ENCODE results near the gene HLCS.

Gene HLCS

GRCh38 chr21:36745459-36745858 lies 221.0 kb downstream of the HLCS start:
- DNase-seq (ENCODE audit: low read depth): no peak

GRCh38 chr21:36744560-36745231 lies 221.8 kb downstream of the HLCS start:
- no peak for DNase-seq (ENCODE audit: low read depth)

- no peak for DNase-seq (ENCODE audit: low read depth)
Observed at GRCh38 chr21:36744190-36744559, 222.3 kb downstream of the HLCS start.

GRCh38 chr21:36743446-36743845 lies 223.0 kb downstream of the HLCS start:
- no peak for DNase-seq (ENCODE audit: low read depth)

GRCh38 chr21:36743008-36743407 lies 223.5 kb downstream of the HLCS start:
- no peak for DNase-seq (ENCODE audit: low read depth)

GRCh38 chr21:36741506-36741905 lies 225.0 kb downstream of the HLCS start:
- DNase-seq (ENCODE audit: low read depth): no peak

- DNase-seq (ENCODE audit: low read depth): no peak
Observed at GRCh38 chr21:36738489-36739126, 227.9 kb downstream of the HLCS start.

GRCh38 chr21:36735724-36736320 lies 230.6 kb downstream of the HLCS start:
- DNase-seq (ENCODE audit: low read depth): no peak

GRCh38 chr21:36735201-36735515 lies 231.3 kb downstream of the HLCS start:
- DNase-seq (ENCODE audit: low read depth): no peak

- no peak for DNase-seq (ENCODE audit: low read depth)
Observed at GRCh38 chr21:36734367-36735200, 231.9 kb downstream of the HLCS start.

- DNase-seq (ENCODE audit: low read depth): no peak
Observed at GRCh38 chr21:36733857-36734256, 232.6 kb downstream of the HLCS start.

- DNase-seq (ENCODE audit: low read depth): no peak
Observed at GRCh38 chr21:36732761-36733160, 233.7 kb downstream of the HLCS start.

GRCh38 chr21:36732217-36732616 lies 234.3 kb downstream of the HLCS start:
- DNase-seq (ENCODE audit: low read depth): no peak

- no peak for DNase-seq (ENCODE audit: low read depth)
Observed at GRCh38 chr21:36730291-36731281, 235.9 kb downstream of the HLCS start.

GRCh38 chr21:36729310-36729970 lies 237.0 kb downstream of the HLCS start:
- DNase-seq (ENCODE audit: low read depth): no peak

- no peak for DNase-seq (ENCODE audit: low read depth)
Observed at GRCh38 chr21:36728371-36729111, 237.9 kb downstream of the HLCS start.

- DNase-seq (ENCODE audit: low read depth): no peak
Observed at GRCh38 chr21:36727866-36728265, 238.6 kb downstream of the HLCS start.

GRCh38 chr21:36725793-36726386 lies 240.6 kb downstream of the HLCS start:
- DNase-seq (ENCODE audit: low read depth): no peak

GRCh38 chr21:36724660-36725059 lies 241.8 kb downstream of the HLCS start:
- no peak for DNase-seq (ENCODE audit: low read depth)

- no peak for DNase-seq (ENCODE audit: low read depth)
Observed at GRCh38 chr21:36723371-36723881, 243.0 kb downstream of the HLCS start.
